PC-9 (cell line): Measurements from ENCODE around the gene APOL6. TPM values are rescaled to one million over a fixed set of nuclear protein-coding genes. Genes with fewer than 3 reads are reported as not detected.

Experiments
- BruUV-seq: library from RNA; stranded (reverse); fragments of 400-500 nt; replicated peaks from 2 replicates; lab custom pipeline; 2021; lab: Mats Ljungman, UMichigan
- CTCF ChIA-PET: fragments of 300-600 bp; sonication (Branson Sonifier 250); formaldehyde crosslinking; loops from one replicate; lab custom pipeline; 2022; ENCODE audit warnings: antibody characterized with exemption; lab: Charles Lee
- POLR2A ChIA-PET: fragments of 300-600 bp; sonication (Branson Sonifier 250); formaldehyde crosslinking; loops from one replicate; lab custom pipeline; 2022; ENCODE audit warnings: antibody characterized with exemption; ENCODE audit not compliant: unreplicated experiment; lab: Charles Lee
- DNase-seq, 2 experiments: peaks; one replicate each; pipeline versions ENCODE4 v3.0.0 to v3.0.0-alpha.2; 2015 to 2022; ENCODE audit warnings: mixed read lengths in 1 of 2
- H2AFZ ChIP-seq: fragments of 200-600 bp; sonication (generic); 2 replicates; pipeline ENCODE4 v1.8.1; 2017; ENCODE audit warnings: antibody characterized with exemption
- H3F3A ChIP-seq: fragments of 200-600 bp; sonication (generic); 2 replicates; pipeline ENCODE4 v1.8.1; 2017; ENCODE audit warnings: antibody characterized with exemption, mild to moderate bottlenecking, low read depth; ENCODE audit not compliant: insufficient read depth
- H3K27ac ChIP-seq: fragments of 200-600 bp; sonication (generic); 2 replicates; pipeline ENCODE4 v1.6.1; 2016; ENCODE audit warnings: mixed run types
- H3K27me3 ChIP-seq: fragments of 200-600 bp; sonication (generic); 2 replicates; pipeline ENCODE4 v1.6.1; 2016; ENCODE audit warnings: low read depth, mixed run types; ENCODE audit not compliant: insufficient read depth
- H3K36me3 ChIP-seq: fragments of 200-600 bp; sonication (generic); 2 replicates; pipeline ENCODE4 v1.6.1; 2016; ENCODE audit warnings: low read depth, mixed run types
- H3K4me1 ChIP-seq: fragments of 200-600 bp; sonication (generic); replicated peaks from 2 replicates; pipeline ENCODE4 v1.6.1; 2016; ENCODE audit warnings: mixed run types; ENCODE audit not compliant: insufficient read depth
- H3K4me2 ChIP-seq: fragments of 200-600 bp; sonication (generic); 2 replicates; pipeline ENCODE4 v1.6.1; 2017; ENCODE audit warnings: mixed run types
- H3K4me3 ChIP-seq: fragments of 200-600 bp; sonication (generic); 2 replicates; pipeline ENCODE4 v1.6.1; 2016; ENCODE audit warnings: mixed run types
- H3K79me2 ChIP-seq: fragments of 200-600 bp; sonication (generic); 2 replicates; pipeline ENCODE4 v1.6.1; 2017; ENCODE audit warnings: low read depth, mixed run types
- H3K9me2 ChIP-seq: fragments of 200-600 bp; sonication (generic); 2 replicates; pipeline ENCODE4 v1.8.1; 2017; ENCODE audit warnings: mild to moderate bottlenecking; ENCODE audit not compliant: insufficient read depth
- H3K9me3 ChIP-seq: fragments of 200-600 bp; sonication (generic); 2 replicates; pipeline ENCODE4 v1.8.1; 2016; ENCODE audit warnings: low read depth; ENCODE audit not compliant: insufficient read depth
- H4K20me1 ChIP-seq: fragments of 200-600 bp; sonication (generic); 2 replicates; pipeline ENCODE4 v1.8.1; 2017; ENCODE audit not compliant: insufficient read depth
- EZH2 ChIP-seq: fragments of 200-600 bp; sonication (generic); IDR thresholded peaks from 2 replicates; pipeline ENCODE4 v1.8.0; 2017; ENCODE audit warnings: antibody characterized with exemption, low read depth
- intact Hi-C: fragments of 100-400 bp; cut with micrococcal nuclease; formaldehyde crosslinking; loops from one replicate; pipeline ENCODE4 v1.10.0; 2022; ENCODE audit not compliant: unreplicated experiment
- total RNA-seq: library from RNA; stranded (reverse); gene quantifications from 2 replicates; pipeline ENCODE4 v1.2.3, GENCODE V29; 2021
- TF ChIP-seq, protein P1 (sequence below): fragments of 200-600 bp; sonication (generic); conservative IDR thresholded peaks from 2 replicates; pipeline ENCODE4 v1.6.1; 2017; ENCODE audit warnings: mixed run types, antibody characterized with exemption, mild to moderate bottlenecking, moderate library complexity

The APOL6 gene
- total RNA-seq, 1 experiment from 2014 or later: 18.6 TPM

GRCh38 chr22:35657571-35658312, 9.5 kb downstream of the APOL6 start:
- POLR2A ChIA-PET: no interaction called here
- intact Hi-C loops: no loop called here
- no TSS peak for BruUV-seq

DNA sequence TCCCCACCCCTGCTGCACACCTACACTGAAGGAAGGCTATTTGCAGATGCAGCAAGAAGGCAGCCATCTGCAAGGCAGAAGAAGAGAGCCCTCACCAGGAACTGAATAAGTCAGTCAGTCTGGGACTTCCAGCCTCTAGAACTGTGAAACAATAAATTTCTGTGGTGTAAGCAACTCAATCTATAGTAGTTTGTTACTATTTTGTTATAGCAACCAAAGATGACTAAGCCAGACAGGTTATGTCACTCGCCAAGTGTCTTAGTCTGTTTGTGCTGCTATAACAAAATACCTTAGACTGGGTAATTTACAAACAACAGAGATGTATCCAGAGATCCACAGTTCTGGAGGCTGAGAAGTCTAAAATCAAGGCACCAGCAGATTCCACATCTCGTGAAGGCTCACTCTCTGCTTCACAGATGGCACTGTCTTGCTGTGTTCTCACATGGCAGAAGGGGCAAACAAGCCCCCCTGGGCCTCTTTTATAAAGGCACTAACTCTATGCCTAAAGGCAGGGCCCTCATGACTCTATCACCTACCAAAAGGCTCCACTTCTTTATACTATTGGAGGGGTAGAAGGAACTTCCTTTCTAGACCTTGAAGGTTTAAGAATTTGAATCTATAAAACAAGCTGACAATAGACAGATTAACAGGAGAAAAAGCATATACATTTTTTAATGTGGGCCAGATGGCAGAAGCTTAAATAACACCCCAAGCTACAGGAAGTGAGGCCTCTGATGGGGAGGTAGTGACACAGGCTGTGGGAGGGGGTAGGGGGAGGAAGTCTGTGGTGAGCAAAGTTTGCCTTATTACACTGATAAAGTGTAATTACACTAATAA, 12.3 kb downstream of the APOL6 start:
- Histone ChIP-seq H3K27me3 (no peaks in the 10 kb centered on the region), H3K79me2 (peaks cover 6% of the 10 kb centered on the region; the same call in 1 of the 2 replicates), H4K20me1 (no peaks in the 10 kb centered on the region), H3K4me2 (no peak overlapping the region), H3K4me3 (no peak overlapping the region), H2AFZ (no peak overlapping the region), H3K9me2 (no peaks in the 10 kb centered on the region), H3K4me1 (peaks cover 17% of the 10 kb centered on the region), H3K9me3 (peaks cover 24% of the 10 kb centered on the region), H3K36me3 (peaks cover 63% of the 10 kb centered on the region), H3F3A (peaks cover 12% of the 10 kb centered on the region), H3K27ac (no peak overlapping the region)
- TF ChIP-seq, protein P1, sequence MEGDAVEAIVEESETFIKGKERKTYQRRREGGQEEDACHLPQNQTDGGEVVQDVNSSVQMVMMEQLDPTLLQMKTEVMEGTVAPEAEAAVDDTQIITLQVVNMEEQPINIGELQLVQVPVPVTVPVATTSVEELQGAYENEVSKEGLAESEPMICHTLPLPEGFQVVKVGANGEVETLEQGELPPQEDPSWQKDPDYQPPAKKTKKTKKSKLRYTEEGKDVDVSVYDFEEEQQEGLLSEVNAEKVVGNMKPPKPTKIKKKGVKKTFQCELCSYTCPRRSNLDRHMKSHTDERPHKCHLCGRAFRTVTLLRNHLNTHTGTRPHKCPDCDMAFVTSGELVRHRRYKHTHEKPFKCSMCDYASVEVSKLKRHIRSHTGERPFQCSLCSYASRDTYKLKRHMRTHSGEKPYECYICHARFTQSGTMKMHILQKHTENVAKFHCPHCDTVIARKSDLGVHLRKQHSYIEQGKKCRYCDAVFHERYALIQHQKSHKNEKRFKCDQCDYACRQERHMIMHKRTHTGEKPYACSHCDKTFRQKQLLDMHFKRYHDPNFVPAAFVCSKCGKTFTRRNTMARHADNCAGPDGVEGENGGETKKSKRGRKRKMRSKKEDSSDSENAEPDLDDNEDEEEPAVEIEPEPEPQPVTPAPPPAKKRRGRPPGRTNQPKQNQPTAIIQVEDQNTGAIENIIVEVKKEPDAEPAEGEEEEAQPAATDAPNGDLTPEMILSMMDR: no peak
- TF ChIP-seq EZH2: no peak
- POLR2A ChIA-PET: interaction anchor here (0.6 kb wide), 1 partner anchor 39 kb away, joined by 4 read pairs; no protein-coding TSS in a partner anchor
- no TSS peak for BruUV-seq
- intact Hi-C loops: no loop called here
- CTCF ChIA-PET: no interaction called here
- DNase-seq: peak in 1 of 2 experiments; percentile 47

More at GRCh38 chr22:35657571-35658312, 9.5 kb downstream of the APOL6 start:
- H3K36me3 ChIP-seq: peaks cover 64% of the 10 kb centered on the region
- no peaks in the 10 kb centered on the region for H4K20me1 ChIP-seq
- no peak overlapping the region for H3K4me3 ChIP-seq
- H3K79me2 ChIP-seq: peaks cover 6% of the 10 kb centered on the region; the same call in 1 of the 2 replicates
- CTCF ChIA-PET: no interaction called here
- peaks cover 18% of the 10 kb centered on the region for H3K4me1 ChIP-seq
- no peak overlapping the region for H3K4me2 ChIP-seq
- no peaks in the 10 kb centered on the region for H3K27me3 ChIP-seq
- peaks cover 8% of the 10 kb centered on the region; the same call in 1 of the 2 replicates for H3K9me3 ChIP-seq
- H3F3A ChIP-seq: peaks cover 12% of the 10 kb centered on the region
- TF ChIP-seq, protein P1: no peak
- no peak for TF ChIP-seq EZH2
- DNase-seq: no peak
- H3K9me2 ChIP-seq: no peaks in the 10 kb centered on the region
- H2AFZ ChIP-seq: no peak overlapping the region
- no peak overlapping the region for H3K27ac ChIP-seq

DNA sequence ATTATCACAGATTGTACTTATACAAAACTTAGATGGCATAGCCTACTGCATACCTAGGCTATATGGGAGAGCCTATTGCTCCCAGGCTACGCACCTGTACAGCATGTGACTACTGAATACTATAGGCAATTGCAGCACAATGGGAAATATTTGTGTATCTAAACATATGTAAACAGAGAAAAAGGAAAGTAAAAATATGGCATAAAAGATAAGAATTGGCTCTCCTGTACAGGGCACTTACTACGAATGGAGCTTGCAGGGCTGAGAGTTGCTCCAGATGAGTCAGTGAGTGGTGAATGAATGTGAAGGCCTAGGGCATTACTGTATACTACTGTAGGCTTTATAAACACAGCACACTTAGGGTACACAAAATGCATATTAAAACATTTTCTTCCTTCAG, 13.2 kb downstream of the APOL6 start:
- Histone ChIP-seq H3K27me3 (no peaks in the 10 kb centered on the region), H3K79me2 (peaks cover 6% of the 10 kb centered on the region; the same call in 1 of the 2 replicates), H3K9me3 (peaks cover 30% of the 10 kb centered on the region), H2AFZ (no peak overlapping the region), H3K36me3 (peaks cover 54% of the 10 kb centered on the region), H4K20me1 (no peaks in the 10 kb centered on the region), H3K4me2 (no peak overlapping the region), H3F3A (peaks cover 8% of the 10 kb centered on the region), H3K4me1 (peaks cover 7% of the 10 kb centered on the region), H3K4me3 (no peak overlapping the region), H3K9me2 (no peaks in the 10 kb centered on the region), H3K27ac (no peak overlapping the region)
- ChIA-PET CTCF (no interaction called here), POLR2A (no interaction called here)
- intact Hi-C loops: no loop called here
- DNase-seq: no peak
- TF ChIP-seq, protein P1: no peak
- no peak for TF ChIP-seq EZH2
- BruUV-seq: no TSS peak
